A172 (cell line): ENCODE measurements around the gene STK11. TPM values are rescaled to one million over a fixed set of nuclear protein-coding genes. Genes with fewer than 3 reads are reported as not detected.

ENCODE experiments used
- DNase-seq: peaks from one replicate; pipeline ENCODE4 v3.0.0-alpha.2; 2015; ENCODE audit warnings: low spot score
- total RNA-seq: library from RNA; depleted of rRNA; stranded (reverse); fragments of >200 nt; shearing (Covaris generic); gene quantifications from 2 replicates; pipeline ENCODE4 v1.2.3, GENCODE V29; 2014; rRNA removed

STK11 gene
- total RNA-seq, 1 experiment from 2014 or later, result 98.9 TPM

- DNase-seq, result no peak
Measured at GRCh38 chr19:1272423-1273262, 67.1 kb downstream of the STK11 start.

GRCh38 chr19:1273263-1274041, 67.9 kb downstream of the STK11 start:
- DNase-seq, result no peak

- no peak for DNase-seq
Measured at GRCh38 chr19:1274081-1274851, 68.7 kb downstream of the STK11 start.

- DNase-seq, result no peak
Measured at GRCh38 chr19:1274852-1275259, 69.3 kb downstream of the STK11 start.

GRCh38 chr19:1275260-1275975, 69.8 kb downstream of the STK11 start, which contains the start of gene FAM174C:
Gene FAM174C, plus strand, starts transcription at chr19:1275530. Its CDS starts 20 bp downstream, at chr19:1275550.
- DNase-seq, result peak; percentile 95

- no peak for DNase-seq
Measured at GRCh38 chr19:1275976-1276627, 70.5 kb downstream of the STK11 start.

- no peak for DNase-seq
Measured at GRCh38 chr19:1276628-1277022, 71.0 kb downstream of the STK11 start.

GRCh38 chr19:1277061-1277460, 71.5 kb downstream of the STK11 start:
- DNase-seq, result no peak

Other genes starting within 250 kb of the STK11 start
- 41.8 and 42.6 TPM in 2 replicates for gene WDR18, start 221.4 kb upstream of the STK11 start, total RNA-seq
- 0.38 TPM in 1 of 2 replicates, not detected in the other for gene GRIN3B, start 205.4 kb upstream of the STK11 start, total RNA-seq
- 104 and 131 TPM in 2 replicates for gene TMEM259, start 184.7 kb upstream of the STK11 start, total RNA-seq
- not detected in 2 replicates for gene RNU6-2, start 184.3 kb upstream of the STK11 start, total RNA-seq
- gene CNN2, start 179.2 kb upstream of the STK11 start, total RNA-seq, result 219 and 243 TPM in 2 replicates
- 5.1 and 8.6 TPM in 2 replicates for gene ABCA7, start 165.7 kb upstream of the STK11 start, total RNA-seq
- gene ARHGAP45, start 138.6 kb upstream of the STK11 start, total RNA-seq, result 3.1 and 4.9 TPM in 2 replicates
- gene POLR2E, start 110.4 kb upstream of the STK11 start, total RNA-seq, result 265 and 318 TPM in 2 replicates
- gene GPX4, start 101.8 kb upstream of the STK11 start, total RNA-seq, result 323 and 353 TPM in 2 replicates
- gene SBNO2, start 31.5 kb upstream of the STK11 start, total RNA-seq, result 37.0 and 51.1 TPM in 2 replicates
- gene CBARP, start 32.2 kb downstream of the STK11 start, total RNA-seq, result 0.93 and 0.95 TPM in 2 replicates
- gene ATP5F1D, start 36.0 kb downstream of the STK11 start, total RNA-seq, result 42.2 and 78.9 TPM in 2 replicates
- gene MIDN, start 42.8 kb downstream of the STK11 start, total RNA-seq, result 7.0 and 19.2 TPM in 2 replicates
- 124 and 266 TPM in 2 replicates for gene CIRBP, start 63.6 kb downstream of the STK11 start, total RNA-seq
- 90.5 and 93.6 TPM in 2 replicates for gene FAM174C, start 69.8 kb downstream of the STK11 start, total RNA-seq
- gene EFNA2, start 80.1 kb downstream of the STK11 start, total RNA-seq, result 9.1 and 9.9 TPM in 2 replicates
- 169 and 186 TPM in 2 replicates for gene NDUFS7, start 178.1 kb downstream of the STK11 start, total RNA-seq
- 101 and 117 TPM in 2 replicates for gene GAMT, start 195.8 kb downstream of the STK11 start, total RNA-seq
- 84.8 and 110 TPM in 2 replicates for gene DAZAP1, start 201.8 kb downstream of the STK11 start, total RNA-seq
- 2,554 and 2,923 TPM in 2 replicates for gene RPS15, start 232.6 kb downstream of the STK11 start, total RNA-seq
- 0.79 and 5.5 TPM in 2 replicates for gene APC2, start 244.3 kb downstream of the STK11 start, total RNA-seq